HG03354 (cell line): ENCODE data around the gene MEIS2.

Experiments
- ATAC-seq: cut with Tn5 transposase; IDR thresholded peaks from one replicate; pipeline ENCODE4 v1.9.1; 2021; ENCODE audit warnings: mild to moderate bottlenecking; ENCODE audit not compliant: unreplicated experiment, poor library complexity, severe bottlenecking

MEIS2 gene

DNA sequence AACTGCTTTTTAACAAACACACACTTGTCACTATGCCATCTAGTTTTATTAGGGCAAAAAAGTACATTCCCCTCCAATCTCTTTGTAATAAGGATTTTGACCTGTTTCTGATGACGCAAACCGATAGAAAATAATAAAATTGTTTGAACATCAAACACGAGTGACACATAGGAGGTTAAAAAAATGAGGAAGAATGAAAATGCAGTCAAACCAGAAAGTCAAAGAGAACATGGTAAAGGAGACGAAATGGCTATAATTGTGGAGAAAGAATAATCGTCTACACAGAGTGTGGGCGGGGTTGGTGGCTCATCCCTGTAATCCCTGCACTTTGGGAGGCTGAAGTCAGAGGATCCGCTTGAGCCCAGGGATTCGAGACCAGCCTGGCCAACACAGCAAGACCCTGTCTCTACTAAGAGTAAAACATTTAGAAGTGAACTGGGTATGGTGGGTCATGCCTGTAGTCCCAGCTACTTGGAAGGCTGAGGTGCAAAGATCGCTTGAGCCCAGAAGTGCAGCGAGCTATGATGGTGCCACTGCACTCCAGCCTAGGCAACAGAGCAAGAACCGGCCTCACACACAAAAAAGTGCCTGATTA lies 83.2 kb downstream of the MEIS2 start:
- no peak for ATAC-seq

- no peak for ATAC-seq
These were observed 84.1 kb downstream of the MEIS2 start for GRCh38 chr15:37016231-37016630.

GRCh38 chr15:37015451-37015850 lies 84.9 kb downstream of the MEIS2 start:
- ATAC-seq = no peak

DNA sequence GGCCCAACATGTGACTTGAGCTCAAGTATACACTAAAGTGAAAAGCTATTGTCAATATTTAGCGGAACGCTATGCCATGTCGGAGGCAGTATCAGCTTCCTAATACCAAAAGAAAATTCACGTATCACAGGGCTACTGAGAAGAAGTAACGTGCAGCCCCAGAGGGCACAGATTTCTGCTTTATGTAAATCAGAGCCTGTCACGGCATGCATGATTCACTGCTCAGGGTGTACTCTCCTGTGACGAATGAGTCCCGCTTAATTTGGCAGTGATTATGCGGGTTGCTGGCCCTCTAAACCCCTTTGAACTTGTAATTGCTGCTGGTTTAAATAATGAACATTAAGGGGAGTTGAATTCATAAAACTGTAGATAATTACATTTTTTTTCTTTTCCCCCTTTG lies 85.3 kb downstream of the MEIS2 start:
- no peak for ATAC-seq

- no peak for ATAC-seq
These were observed 85.8 kb downstream of the MEIS2 start for GRCh38 chr15:37014566-37014965.

DNA sequence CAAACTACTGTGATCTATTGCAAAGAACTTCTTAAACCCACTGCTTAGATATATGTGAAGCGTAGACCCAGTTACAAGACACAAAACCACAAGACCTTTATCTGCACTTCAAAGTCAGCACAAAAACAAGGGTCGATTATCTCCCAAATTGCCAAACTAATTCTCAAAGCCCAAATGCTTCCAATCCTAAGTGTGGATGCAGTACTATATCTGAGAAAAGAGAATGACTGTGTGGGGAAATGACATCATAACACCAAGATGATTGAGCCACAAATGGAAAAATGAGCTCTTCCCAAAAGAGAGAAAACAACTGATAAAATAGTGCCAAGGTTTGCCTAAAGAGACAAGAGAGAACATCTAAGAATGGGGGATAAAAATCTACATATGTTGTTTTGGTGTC lies 86.2 kb downstream of the MEIS2 start:
- no peak for ATAC-seq

DNA sequence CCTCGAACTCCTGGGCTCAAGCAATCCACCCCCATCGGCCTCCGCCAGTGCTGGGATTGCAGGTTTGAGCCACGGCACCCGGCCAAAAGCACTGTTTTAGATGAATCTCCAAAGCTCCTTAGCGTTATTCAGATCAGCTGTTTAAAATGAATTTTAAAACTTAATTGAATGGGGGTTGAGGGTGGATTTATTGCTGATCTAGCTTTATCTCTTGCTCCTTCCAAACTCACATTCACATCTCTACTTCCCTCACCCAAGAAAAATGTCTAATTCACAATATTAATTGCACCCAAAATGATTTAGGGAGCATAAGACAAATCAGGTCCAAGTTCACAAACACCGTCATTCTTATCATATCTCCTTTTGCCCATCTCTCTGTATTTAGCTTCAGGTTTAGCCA lies 89.8 kb downstream of the MEIS2 start:
- ATAC-seq = no peak

DNA sequence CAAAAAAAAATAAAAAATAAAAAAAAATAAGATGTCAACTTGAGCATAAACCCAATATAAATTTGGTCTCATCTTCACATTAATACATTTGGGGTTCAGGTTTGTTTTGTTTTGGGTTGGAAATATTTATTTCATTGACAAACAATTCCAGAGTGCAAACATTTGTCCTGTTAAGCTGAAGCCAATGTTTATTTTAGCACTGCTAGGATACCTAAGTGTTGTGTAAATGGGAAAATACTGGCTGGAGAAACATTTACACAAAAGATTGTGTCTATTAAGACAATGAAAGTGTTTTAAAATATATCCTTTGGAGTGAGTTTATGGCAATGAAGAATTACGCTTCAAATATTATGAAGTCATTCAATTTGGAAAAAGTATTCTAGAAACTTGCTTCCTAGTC lies 91.1 kb downstream of the MEIS2 start:
- no peak for ATAC-seq

- no peak for ATAC-seq
These were observed 92.1 kb downstream of the MEIS2 start for GRCh38 chr15:37008205-37008604.

- ATAC-seq = no peak
These were observed 93.0 kb downstream of the MEIS2 start for GRCh38 chr15:37007301-37007700.

DNA sequence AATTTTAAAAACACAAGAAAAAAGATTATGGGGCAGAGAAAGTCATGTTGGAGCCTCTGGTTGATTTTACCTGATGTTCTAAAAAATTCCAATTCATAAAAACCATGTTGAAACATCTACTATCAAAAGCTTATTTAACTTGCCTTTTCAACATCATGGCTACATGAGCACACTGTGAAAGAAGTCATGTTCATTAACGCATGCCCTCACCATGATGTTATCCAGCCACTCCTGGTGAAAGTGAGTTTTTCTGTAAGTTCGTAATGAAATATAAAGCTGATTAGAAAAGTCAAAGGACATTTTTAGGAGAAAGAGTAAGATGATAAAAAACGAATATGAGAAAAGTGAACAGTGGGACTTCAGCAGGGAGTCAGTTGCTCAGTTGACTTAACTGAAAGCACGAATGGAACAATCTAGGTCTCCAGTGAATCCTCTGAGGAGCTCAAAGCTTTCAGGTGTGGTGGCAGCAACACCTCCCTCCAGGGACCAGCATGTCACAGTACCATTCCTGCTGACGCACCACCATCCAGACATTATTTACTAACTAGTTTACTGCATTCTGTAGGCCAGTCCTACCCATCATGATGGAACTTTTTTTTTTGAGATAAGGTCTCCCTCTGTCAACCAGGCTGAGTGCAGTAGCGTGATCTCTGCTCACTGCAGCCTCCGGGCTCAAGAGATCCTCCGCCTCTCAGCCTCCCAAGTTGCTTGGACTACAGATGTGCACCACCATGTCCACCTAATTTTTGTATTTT lies 95.2 kb downstream of the MEIS2 start:
- no peak for ATAC-seq

- ATAC-seq = no peak
These were observed 95.9 kb downstream of the MEIS2 start for GRCh38 chr15:37004373-37004869.

- no peak for ATAC-seq
These were observed 98.2 kb downstream of the MEIS2 start for GRCh38 chr15:37002041-37002672.

DNA sequence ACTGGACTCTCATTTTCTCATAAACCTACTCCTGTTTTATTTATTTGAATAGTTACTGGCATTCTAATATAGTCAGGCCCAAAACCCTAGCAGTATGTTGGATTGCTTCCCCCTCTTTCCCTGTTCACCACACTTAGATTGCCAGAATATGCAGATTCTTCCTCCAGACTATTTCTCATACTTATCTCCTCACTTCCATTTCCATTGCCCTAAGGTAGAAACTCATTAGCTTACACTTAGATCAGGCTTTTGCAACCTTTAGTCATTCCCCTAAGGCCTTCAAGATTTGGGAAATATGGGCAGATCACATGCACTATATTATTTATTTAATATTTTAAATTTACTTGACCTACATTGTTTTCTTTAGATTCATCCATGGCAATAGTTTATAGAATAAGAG lies 98.9 kb downstream of the MEIS2 start:
- no peak for ATAC-seq

DNA sequence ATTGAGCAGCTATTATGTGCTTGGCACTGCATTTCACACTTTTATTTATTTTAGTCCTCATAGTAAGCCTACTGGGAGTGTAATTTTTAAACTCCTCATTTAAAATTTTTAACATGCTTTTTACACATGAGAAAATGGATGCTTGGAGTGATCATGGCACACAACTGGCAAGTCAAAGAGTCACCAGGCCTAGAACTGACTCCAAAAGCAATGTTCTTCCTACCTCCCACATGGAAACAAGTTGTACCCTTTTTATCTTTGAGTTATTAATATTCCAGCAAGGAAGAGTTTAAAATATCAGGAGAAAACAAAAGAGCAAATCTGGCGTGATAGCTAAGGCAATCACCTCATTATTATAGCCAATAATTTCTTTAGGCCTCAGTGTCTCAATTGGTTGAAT lies 100.6 kb downstream of the MEIS2 start:
- ATAC-seq = no peak

- ATAC-seq = no peak
These were observed 103.7 kb downstream of the MEIS2 start for GRCh38 chr15:36996538-36997181.

- ATAC-seq = no peak
These were observed 104.2 kb downstream of the MEIS2 start for GRCh38 chr15:36996121-36996520.

DNA sequence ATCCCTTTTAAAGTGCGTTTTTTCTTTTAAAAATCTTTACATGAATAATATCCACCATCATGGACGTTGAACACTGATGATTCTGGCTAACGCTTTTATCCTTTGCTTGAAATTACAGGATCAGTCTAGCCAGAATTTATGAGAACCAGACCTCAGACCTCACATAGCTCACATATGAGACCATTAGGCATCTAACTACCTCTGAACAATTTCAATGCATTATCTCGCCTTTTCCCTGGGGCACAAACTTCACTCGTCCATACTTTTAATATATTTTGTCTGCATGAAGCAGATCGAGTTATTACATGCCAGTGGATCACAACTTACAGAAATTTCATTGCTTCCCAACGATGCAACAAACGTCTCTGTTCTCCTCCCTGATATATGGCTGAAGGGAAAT lies 105.6 kb downstream of the MEIS2 start:
- no peak for ATAC-seq

DNA sequence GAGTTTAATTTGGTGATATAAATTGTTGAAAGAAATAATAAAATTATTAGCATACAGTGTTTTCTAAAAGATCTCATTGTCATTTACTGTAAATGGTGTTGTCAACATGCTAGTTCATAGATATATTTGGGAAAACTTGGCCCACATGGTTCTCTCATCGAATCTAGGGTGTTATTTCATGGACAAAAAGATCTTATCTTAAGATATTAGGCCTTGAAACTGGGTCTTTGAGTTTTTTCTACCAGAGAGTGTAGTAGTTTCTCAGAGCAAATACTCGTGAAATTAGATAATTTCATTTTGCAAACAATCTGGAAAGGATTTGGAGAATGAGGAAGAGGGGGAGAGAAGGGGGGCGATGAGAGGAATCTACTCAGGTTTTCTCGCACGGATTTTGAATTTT lies 107.9 kb downstream of the MEIS2 start:
- ATAC-seq = no peak

DNA sequence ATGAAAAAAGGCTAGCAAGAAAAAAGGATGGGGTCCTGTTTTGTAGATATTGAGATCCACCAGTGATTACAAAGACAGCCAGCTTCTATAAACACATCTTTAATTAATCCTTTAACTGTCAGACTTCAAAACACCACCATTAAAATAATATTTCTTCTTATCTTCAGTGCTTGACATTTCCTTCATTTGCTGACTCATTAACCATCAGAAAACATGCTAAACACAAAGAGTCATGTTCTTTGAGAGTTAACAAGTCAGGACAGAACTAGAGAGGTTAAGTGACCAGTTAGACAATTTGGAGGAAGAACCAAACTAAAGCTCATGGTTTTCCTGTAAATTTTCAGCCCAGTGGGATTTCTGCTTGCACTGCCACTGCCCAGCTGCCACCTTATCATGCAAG lies 111.4 kb downstream of the MEIS2 start:
- no peak for ATAC-seq

DNA sequence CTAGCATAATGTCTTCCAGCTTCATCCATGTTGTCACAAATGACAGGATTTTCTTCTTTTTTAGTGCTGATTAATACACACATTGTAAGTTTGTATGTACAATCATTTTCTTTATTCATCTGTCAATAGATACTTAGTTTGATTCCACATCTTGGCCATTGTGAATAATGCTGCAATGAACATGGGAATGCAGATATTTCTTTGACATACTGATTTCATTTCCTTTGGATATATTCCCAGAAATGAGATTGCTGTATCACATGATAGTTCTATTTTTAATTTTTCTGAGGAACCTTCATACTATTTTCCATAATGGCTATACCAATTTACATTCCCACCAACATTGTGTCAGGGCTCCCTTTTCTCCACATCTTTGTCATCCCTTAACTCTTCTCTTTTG lies 117.9 kb downstream of the MEIS2 start:
- ATAC-seq = no peak
